HG03469 (cell line): Measurements from ENCODE around the gene NAA11.

Experiments used
- ATAC-seq: cut with Tn5 transposase; IDR thresholded peaks from one replicate; pipeline ENCODE4 v1.9.1; 2021; ENCODE audit warnings: mild to moderate bottlenecking, moderate library complexity, moderate number of reproducible peaks; ENCODE audit not compliant: unreplicated experiment

Gene NAA11

GRCh38 chr4:79325864-79326328, at the start of gene NAA11:
Gene NAA11 (minus strand): TSS chr4:79326061. CDS start chr4:79325877, 184 bp downstream.
- ATAC-seq = no peak

GRCh38 chr4:79370026-79370425, 44.2 kb upstream of the NAA11 start:
- ATAC-seq = no peak

DNA sequence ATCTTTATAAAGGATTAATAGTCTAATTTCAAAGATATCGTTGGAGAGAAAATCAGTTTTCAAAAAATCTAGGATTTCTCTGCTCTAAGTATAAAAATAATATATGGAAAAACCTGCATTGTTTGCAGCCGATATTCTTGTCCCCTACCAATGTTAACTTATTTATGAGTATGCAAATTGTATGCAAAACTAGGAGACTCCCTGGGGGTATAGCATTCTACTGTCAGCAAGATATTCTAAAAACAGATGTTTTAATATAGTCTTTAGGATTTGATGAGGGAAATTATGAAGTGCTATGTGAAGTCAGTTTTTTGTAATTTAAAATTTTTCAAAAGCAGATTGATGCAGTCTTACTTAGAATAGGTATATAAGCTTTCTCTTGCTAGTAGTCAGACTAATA, 41.2 kb upstream of the NAA11 start:
- no peak for ATAC-seq

GRCh38 chr4:79366422-79366821, 40.6 kb upstream of the NAA11 start:
- ATAC-seq = no peak

GRCh38 chr4:79364061-79364460, 38.2 kb upstream of the NAA11 start:
- ATAC-seq = no peak

- ATAC-seq = no peak
Measured at GRCh38 chr4:79362626-79363025, 36.8 kb upstream of the NAA11 start.

DNA sequence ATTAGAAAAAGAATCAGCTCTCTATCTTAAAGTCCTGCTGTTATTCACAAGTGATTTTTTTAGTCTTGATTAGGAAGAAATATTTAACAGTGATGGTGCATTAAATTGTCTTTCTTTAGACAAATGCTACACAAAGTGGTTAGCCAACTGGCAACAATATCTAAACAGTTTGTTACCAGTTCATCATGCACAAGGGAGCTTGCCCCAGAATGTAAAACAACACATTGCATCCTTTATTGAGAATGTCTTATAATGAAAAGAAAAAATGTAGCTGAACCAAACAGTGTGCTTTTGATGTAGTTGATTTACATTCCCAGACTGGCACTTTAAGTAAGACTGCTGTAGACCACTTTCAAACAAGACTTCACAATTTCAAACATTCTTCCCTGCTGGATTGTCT, 34.1 kb upstream of the NAA11 start:
- no peak for ATAC-seq

- ATAC-seq = no peak
Measured at GRCh38 chr4:79358438-79358837, 32.6 kb upstream of the NAA11 start.

DNA sequence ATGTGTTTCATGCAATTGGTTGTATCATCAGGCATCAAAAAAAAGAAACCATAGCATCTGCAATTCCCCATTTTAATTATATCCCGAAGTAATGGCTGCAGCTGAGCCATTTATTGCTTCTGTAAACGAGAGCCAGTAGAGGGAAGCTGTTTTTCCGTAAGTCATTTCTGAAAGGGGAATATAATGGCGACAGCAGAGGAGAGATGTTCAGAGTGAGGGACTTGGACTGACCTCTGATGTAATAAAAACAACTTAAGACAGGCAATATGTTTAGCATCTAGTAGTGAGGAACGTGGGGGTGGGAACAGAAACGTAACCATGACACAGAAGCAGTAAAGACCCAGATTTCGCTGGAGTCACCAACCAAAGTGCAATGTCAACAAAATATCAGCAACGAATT, 31.5 kb upstream of the NAA11 start:
- no peak for ATAC-seq

DNA sequence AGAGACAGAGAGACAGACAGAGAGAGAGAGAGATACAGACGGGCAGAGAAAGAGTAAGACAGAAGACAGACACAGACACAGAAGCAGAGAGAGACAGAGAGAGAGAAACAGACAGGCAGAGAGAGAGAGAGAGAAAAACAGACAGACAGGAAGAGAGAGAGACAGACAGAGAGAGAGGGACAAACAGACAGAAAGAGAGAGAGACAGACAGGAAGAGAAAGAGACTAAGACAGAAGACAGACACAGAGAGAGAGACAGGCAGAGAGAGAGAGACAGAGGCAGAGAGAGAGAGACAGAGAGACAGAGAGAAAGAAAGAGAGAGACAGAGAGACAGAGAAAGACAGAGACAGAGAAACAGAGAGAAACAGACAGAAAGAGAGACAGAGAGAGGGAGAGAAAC, 27.2 kb upstream of the NAA11 start:
- no peak for ATAC-seq

DNA sequence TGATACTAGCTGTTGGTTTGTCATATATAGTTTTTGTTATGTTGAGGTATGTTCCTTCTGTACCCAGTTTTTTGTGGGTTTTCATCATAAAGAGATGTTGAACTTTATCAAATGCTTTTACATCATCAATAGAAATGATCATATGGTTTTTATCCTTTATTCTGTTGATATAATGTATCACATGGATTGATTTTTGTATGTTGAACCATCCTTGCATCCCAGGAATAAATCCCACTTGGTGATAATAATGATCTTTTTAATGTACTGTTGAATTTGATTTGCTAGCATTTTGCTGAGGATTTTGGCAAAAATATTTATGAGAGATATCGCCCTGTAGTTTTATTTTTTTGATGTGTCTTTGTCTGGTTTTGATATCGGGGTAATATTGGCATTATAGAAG, 22.5 kb upstream of the NAA11 start:
- ATAC-seq = no peak

GRCh38 chr4:79341893-79342653, 16.2 kb upstream of the NAA11 start:
- ATAC-seq = no peak

DNA sequence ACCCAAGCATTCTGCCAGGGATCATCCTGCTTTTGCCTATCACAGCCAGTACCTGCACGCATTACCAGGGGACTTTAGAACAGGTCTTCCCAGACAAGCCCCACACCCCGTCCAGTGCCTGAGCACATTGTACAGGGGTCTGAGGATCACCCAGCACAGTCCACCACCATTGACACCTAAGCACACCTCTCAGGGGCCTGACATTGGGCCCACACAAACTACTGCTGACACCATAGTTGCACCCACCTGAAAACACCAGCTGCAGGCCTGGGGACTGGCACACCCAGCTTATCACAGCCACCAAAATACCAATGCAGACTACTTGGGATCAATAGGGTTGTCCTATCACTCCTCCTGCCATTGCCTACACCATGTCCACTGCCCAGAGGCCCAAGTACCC, 14.7 kb upstream of the NAA11 start:
- ATAC-seq = no peak

- peak; percentile 57 for ATAC-seq
Measured at GRCh38 chr4:79338148-79338547, 12.3 kb upstream of the NAA11 start.

DNA sequence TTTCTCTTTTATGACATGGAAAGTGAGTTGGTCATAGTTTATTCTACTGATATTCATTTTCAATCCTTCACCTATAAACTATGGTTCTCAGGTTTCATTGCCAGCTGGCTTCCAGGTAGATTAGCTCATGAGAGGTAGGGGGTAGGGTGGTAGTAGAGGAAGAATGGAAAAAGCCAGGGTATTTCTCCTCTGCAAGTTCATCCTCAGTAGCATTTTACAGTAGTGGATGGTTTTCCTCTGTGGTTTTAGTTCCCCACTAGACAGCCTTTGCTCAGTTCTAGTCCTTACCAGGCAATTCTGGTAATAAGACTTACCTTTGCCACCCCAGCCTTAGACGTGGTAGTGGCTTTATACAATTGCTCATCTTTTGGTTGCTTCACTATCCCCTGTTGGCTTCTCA, 8.9 kb upstream of the NAA11 start:
- ATAC-seq = no peak

- no peak for ATAC-seq
Measured at GRCh38 chr4:79334341-79334740, 8.5 kb upstream of the NAA11 start.

DNA sequence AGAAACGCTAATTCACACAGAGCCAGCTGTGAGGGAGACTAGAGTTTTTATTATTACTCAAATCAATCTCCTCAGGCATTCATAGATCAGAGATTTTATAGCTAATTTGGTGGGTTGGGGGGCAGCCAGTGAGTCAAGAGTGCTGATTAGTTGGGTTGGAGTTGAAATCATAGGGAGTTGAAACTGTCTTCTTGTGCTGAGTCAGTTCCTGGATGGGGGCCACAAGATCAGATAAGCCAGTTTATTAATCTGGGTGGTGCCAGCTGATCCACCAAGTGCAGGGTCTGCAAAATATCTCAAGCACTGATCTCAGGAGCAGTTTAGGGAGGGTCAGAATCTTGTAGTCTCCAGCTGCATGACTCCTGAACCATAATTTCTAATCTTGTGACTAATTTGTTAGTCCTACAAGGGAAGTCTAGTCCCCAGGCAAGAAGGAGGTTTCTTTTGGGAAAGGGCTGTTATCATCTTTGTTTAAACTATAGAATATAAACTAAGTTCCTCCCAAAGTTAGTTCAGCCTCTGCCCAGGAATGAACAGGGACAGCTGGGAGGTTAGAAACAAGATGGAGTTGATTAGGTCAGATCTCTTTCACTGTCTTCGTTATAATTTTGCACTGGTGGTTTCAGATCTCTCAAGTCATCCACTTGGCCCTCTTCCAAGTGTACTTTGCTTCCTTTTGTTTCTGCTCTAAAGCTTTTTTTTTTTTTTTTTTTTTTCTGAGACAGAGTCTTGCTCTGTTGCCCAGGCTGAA, 5.4 kb upstream of the NAA11 start:
- ATAC-seq = no peak

GRCh38 chr4:79330720-79331119, 4.9 kb upstream of the NAA11 start:
- ATAC-seq = no peak

- no peak for ATAC-seq
Measured at GRCh38 chr4:79325436-79325835, 425 bp downstream of the NAA11 start.

- ATAC-seq = no peak
Measured at GRCh38 chr4:79319975-79320374, 5.9 kb downstream of the NAA11 start.

DNA sequence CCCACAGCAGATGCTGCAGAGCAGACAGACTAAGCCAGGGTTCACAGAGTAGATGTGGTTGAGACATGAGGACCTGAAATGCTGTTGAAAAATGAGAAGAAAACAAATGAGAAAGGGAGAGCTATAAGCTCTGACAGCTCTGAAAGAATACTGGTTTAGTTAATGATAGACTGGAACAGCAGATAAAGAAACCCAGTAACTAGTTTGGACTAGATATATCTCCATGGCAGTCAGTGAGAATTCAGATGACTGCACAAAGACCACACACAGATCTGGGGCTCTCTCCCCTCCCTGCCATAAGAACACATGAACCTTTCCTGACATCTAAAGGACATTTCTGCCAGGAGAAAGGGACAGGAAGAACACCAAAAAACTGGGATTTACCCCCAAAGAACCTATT, 8.2 kb downstream of the NAA11 start:
- ATAC-seq = no peak

DNA sequence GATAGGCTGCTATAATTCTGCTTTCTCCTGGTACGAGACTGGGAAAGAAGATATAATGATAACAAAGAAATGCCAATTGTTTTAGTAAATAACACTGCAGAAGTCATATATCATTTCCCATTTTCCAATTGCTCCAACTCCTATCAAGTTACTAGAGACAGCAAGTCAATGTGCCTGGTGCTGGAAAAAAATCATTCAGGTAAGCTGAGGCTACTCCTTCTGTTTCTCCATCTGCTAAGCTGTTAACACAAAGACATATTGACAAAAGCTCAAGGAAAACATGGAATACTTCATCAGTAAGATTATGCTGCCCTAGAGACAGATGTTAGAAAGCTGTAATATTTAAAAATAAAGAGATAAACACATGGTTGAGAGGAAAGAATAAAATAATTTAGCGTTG, 10.0 kb downstream of the NAA11 start:
- no peak for ATAC-seq
